IPS DF 6.9 (cell line): Measurements from ENCODE around the gene ZNF556.
"Not testable (repeated sequence)": the region's sequence is repeated elsewhere in the genome, so short reads cannot be mapped to it uniquely, and the experiment has no call there.

Experiments used
- DNase-seq: peaks from one replicate; pipeline ENCODE4 v3.0.0-alpha.2; 2013; ENCODE audit warnings: low read depth, low spot score
- H3K27ac ChIP-seq: one replicate; pipeline ENCODE4 v1.5.1; 2013; ENCODE audit warnings: low read length, control low read depth
- H3K27me3 ChIP-seq: 2 replicates; pipeline ENCODE4 v1.6.1; 2013; ENCODE audit warnings: mild to moderate bottlenecking, low read length; ENCODE audit not compliant: control insufficient read depth, insufficient read depth
- H3K36me3 ChIP-seq: 2 replicates; pipeline ENCODE4 v1.6.1; 2013; ENCODE audit warnings: low read length; ENCODE audit not compliant: control insufficient read depth, insufficient read depth
- H3K4me1 ChIP-seq: 2 replicates; pipeline ENCODE4 v1.6.1; 2013; ENCODE audit warnings: low read length; ENCODE audit not compliant: control insufficient read depth, insufficient read depth
- H3K4me3 ChIP-seq: 2 replicates; pipeline ENCODE4 v1.5.1; 2013; ENCODE audit warnings: mild to moderate bottlenecking, low read length
- H3K9me3 ChIP-seq: 2 replicates; pipeline ENCODE4 v1.6.1; 2013; ENCODE audit warnings: low read length, inconsistent platforms; ENCODE audit not compliant: control insufficient read depth, insufficient read depth
- WGBS: extraction: QIAGEN DNeasy Blood & Tissue Kit; methylation state at CpG from one replicate; pipeline ENCODE4 v1.1.7; 2013; ENCODE audit warnings: mixed read lengths, missing lambda C conversion rate; ENCODE audit not compliant: insufficient read length, insufficient coverage; 5-methylcytosine and 5-hydroxymethylcytosine counted together

ZNF556 gene

DNA sequence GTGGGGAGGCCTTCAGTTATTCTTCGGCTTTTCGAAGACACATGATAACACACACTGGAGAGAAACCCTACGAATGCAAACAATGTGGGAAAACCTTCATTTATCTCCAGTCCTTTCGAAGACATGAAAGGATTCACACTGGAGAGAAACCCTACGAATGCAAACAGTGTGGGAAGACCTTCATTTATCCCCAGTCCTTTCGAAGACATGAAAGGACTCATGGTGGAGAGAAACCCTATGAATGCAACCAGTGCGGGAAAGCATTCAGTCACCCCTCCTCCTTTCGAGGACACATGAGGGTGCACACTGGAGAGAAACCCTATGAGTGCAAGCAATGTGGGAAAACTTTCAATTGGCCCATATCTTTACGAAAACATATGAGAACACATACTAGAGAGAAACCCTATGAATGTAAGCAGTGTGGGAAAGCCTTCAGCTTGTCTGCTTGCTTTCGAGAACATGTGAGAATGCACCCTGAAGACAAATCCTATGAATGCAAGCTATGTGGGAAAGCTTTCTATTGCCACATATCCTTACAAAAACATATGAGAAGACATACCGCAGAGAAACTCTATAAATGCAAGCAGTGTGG, 14.0 kb upstream of the ZNF556 start:
- no peak for DNase-seq
- peaks cover 25% of the 10 kb centered on the region for H3K9me3 ChIP-seq
- H3K4me1 ChIP-seq: no peaks in the 10 kb centered on the region
- peaks cover 20% of the 10 kb centered on the region; the same call in 1 of the 2 replicates for H3K36me3 ChIP-seq
- WGBS: no CpG with 5 or more reads among the region's 11 CpGs
- no peaks in the 10 kb centered on the region for H3K27me3 ChIP-seq
- no peak overlapping the region for H3K4me3 ChIP-seq
- H3K27ac ChIP-seq: no peak overlapping the region

DNA sequence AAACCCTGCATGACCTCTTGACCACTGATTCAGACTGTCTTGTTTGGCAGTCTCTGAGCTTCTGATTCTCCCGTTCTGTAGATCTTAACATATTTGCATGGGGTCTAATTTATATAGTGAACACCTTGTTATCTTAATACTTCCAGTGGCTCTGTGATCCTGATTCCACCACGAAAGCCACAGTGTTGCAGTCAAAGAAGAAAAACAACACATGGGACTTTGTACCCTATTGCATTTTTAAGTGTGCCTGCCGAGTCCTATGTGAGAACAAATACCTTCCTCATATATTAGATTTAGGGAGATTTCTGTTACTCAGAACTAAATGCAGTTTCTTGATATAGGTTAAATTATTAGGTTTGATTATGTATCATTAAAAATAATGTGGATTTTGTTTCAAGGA, 12.3 kb upstream of the ZNF556 start:
- no CpG with 5 or more reads among the region's 3 CpGs for WGBS
- peaks cover 25% of the 10 kb centered on the region for H3K9me3 ChIP-seq
- no peaks in the 10 kb centered on the region for H3K27me3 ChIP-seq
- H3K36me3 ChIP-seq: peaks cover 20% of the 10 kb centered on the region; the same call in 1 of the 2 replicates
- DNase-seq: no peak
- no peak overlapping the region for H3K4me3 ChIP-seq
- no peak overlapping the region for H3K27ac ChIP-seq
- no peaks in the 10 kb centered on the region for H3K4me1 ChIP-seq

DNA sequence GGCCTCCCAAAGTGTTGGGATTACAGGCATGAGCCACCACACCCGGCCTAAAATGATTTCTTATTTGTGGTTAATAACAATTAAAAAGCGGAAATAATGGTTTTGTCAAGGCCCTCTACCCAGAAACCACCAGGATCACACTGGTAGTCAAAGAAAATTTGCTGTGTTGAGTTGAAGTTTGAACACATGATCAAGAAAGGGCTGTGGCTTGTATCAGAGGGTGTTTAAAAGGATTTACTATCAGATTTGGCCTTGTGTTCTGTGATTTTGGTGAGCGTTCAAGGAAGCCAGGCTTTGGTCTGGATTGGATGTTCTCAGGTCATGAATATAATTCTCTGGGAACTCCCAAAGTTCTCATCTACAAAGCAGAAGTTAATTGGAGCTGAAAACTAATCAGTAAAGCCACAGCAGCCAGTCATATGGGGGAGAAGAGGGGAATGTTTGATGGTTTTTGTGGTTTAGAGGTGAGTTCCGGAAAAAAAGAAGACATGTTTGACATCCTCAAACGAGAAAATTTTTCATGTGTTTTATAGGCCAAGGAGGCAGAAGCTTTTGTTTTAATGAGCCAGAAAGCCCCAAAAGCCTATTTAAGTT, 10.6 kb upstream of the ZNF556 start:
- H3K4me3 ChIP-seq: no peak overlapping the region
- no peak overlapping the region for H3K27ac ChIP-seq
- no peaks in the 10 kb centered on the region for H3K4me1 ChIP-seq
- WGBS: 100% methylated on average over 1 of the region's 5 CpGs
- peaks cover 23% of the 10 kb centered on the region for H3K9me3 ChIP-seq
- DNase-seq: no peak
- no peaks in the 10 kb centered on the region for H3K27me3 ChIP-seq
- peaks cover 20% of the 10 kb centered on the region; the same call in 1 of the 2 replicates for H3K36me3 ChIP-seq

DNA sequence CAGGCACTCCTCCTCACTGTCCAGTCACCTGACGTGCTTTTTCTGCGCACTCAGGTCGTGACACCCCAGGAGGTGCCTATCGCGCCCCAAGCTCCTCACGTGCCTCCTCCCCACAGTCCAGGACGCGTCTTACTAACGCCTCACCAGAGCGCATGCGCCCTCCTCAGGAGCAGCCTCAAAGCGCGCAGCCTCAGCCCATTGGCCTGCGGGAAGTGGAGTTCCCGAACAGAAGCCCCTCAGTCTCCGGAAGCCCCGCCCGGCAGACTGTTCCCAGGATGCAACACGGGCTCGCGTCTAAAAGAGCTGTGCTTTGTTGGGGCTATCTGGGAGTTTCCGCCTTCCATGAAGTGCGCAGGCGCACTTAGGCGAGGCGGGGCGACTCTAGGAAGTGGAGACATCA, 8.3 kb upstream of the ZNF556 start:
- DNase-seq: no peak
- Histone ChIP-seq H3K36me3 (no peaks in the 10 kb centered on the region), H3K4me1 (no peaks in the 10 kb centered on the region), H3K4me3 (no peak overlapping the region), H3K27ac (no peak overlapping the region), H3K9me3 (peaks cover 6% of the 10 kb centered on the region), H3K27me3 (no peaks in the 10 kb centered on the region)
- no CpG with 5 or more reads among the region's 27 CpGs for WGBS

DNA sequence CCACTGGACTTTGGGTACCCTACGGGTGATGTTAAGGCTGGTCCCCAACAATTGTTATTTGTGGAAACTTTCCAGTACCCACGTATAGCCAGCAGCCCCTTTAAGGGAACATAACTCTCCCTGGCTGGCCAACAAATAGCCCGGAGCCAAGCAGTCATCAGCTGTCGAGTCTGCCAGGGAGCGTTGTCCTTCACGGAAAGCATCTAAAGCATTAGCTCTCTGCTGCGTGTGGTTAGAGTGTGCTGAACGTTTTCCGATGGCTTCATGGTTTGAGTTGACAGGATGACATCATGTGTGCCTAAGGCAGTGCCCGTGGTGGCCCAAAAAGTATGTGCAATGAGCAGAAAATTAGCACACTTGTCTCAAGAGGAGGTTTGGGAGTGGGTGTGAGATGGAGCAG, 3.3 kb upstream of the ZNF556 start:
- no peaks in the 10 kb centered on the region for H3K36me3 ChIP-seq
- H3K4me3 ChIP-seq: no peak overlapping the region
- H3K27me3 ChIP-seq: no peaks in the 10 kb centered on the region
- no peak for DNase-seq
- H3K27ac ChIP-seq: no peak overlapping the region
- no CpG with 5 or more reads among the region's 10 CpGs for WGBS
- peaks cover 2% of the 10 kb centered on the region for H3K9me3 ChIP-seq
- no peaks in the 10 kb centered on the region for H3K4me1 ChIP-seq

DNA sequence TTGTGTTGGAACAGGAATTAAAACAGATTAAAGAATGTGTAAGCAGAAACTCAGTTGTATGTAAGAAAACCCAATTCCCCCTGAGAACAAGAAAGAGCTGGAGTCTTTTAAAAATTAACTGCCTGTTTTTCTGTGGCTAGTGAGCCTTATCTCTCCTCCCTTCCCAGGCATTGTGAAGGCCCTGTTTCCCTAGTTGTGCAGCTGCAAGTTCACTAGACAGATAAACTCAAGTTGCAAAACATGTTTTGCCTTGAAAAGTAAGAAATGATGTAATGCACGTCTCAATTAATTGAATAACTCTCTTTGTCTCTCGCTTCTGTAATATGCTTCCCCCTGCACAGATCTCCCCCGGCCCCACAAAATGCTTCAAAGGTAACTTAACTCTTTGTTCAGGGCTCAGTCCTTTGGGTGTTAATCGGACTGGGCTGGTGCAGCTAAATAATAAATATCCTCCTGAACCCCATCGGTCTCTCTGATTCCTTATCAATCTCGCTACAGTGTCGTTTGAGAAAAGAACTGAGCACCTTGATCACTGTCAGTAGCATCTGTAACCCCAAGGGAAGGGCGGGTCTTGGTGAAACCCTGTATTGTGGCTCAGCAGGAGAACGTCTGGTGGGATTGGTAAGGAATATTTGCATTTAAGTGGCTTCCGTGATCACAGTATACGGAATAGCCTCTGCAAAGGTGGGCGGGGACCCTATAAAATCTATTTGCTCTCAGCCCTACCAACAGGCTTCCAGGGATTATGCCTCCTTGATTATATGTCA, 1.6 kb upstream of the ZNF556 start:
- Histone ChIP-seq H3K27me3 (no peaks in the 10 kb centered on the region), H3K27ac (no peak overlapping the region), H3K4me3 (no peak overlapping the region), H3K9me3 (peaks cover 3% of the 10 kb centered on the region), H3K36me3 (no peaks in the 10 kb centered on the region), H3K4me1 (no peaks in the 10 kb centered on the region)
- WGBS: no CpG with 5 or more reads among the region's 12 CpGs
- no peak for DNase-seq

DNA sequence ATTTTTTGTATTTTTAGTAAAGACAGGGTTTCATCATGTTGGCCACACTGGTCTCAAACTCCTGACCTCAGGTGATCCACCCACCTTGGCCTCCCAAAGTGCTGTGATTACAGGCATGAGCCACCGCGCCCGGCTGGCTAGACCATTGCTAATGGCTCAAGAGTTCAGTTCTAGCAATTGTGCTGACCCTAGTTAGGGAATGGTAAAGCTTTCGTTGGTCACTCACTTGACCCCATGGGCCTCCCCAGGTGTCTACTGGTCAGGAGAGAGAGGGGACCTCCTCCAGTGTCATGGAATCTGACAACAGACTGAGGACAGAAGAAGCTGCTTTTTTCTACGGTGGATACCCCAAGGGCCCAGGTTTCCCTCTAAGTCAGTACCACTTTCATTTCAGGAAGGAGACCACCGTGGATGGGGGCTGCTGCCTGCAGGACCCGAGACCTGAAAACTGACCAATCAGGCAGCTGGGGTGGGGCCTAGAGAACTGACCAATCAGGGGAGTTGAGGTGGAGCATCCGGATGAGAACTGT, 575 bp upstream of the ZNF556 start:
- no peaks in the 10 kb centered on the region for H3K27me3 ChIP-seq
- no CpG with 5 or more reads among the region's 8 CpGs for WGBS
- DNase-seq: no peak
- H3K4me1 ChIP-seq: no peaks in the 10 kb centered on the region
- peaks cover 1% of the 10 kb centered on the region; the same call in 1 of the 2 replicates for H3K9me3 ChIP-seq
- no peaks in the 10 kb centered on the region for H3K36me3 ChIP-seq
- H3K4me3 ChIP-seq: no peak overlapping the region
- H3K27ac ChIP-seq: no peak overlapping the region

DNA sequence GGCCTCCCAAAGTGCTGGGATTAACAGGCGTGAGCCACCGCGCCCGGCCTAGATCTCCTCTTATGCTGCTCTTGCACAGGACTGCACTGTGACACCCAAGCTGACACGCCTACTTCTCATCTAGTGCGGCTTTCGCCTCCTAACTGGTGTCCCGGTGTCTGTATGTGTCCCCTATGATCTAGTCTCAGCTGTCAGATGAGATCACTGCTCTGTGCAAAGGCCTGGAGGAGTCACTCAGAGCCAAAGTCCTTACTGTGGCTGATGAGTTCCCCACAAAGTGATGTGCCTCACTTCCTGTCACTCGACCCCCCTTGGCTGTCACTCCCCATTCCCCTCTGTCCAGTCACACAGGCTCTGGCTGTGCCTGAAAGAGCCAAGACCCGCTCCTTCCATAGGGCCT, 2.5 kb downstream of the ZNF556 start:
- H3K27ac ChIP-seq: no peak overlapping the region
- H3K27me3 ChIP-seq: no peaks in the 10 kb centered on the region
- WGBS: no CpG with 5 or more reads among the region's 10 CpGs
- no peaks in the 10 kb centered on the region for H3K36me3 ChIP-seq
- H3K4me1 ChIP-seq: no peaks in the 10 kb centered on the region
- H3K4me3 ChIP-seq: no peak overlapping the region
- peaks cover 1% of the 10 kb centered on the region; the same call in 1 of the 2 replicates for H3K9me3 ChIP-seq
- no peak for DNase-seq

DNA sequence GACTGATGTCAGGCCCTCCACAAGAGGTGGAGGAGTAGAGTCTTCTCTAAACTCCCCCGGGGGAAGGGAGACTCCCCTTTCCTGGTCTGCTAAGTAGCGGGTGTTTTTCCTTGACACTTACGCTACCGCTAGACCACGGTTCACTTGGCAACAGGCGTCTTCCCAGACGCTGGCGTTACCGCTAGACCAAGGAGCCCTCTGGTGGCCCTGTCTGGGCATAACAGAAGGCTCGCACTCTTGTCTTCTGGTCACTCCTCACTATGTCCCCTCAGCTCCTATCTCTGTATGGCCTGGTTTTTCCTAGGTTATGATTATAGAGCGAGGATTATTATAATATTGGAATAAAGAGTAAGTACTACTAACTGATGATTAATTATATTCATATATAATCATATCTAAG, 5.0 kb downstream of the ZNF556 start:
- DNase-seq, H3K4me3 ChIP-seq, H3K27ac ChIP-seq, H3K4me1 ChIP-seq, H3K36me3 ChIP-seq, H3K9me3 ChIP-seq, H3K27me3 ChIP-seq: not testable (repeated sequence)
- WGBS: no CpG with 5 or more reads among the region's 11 CpGs

DNA sequence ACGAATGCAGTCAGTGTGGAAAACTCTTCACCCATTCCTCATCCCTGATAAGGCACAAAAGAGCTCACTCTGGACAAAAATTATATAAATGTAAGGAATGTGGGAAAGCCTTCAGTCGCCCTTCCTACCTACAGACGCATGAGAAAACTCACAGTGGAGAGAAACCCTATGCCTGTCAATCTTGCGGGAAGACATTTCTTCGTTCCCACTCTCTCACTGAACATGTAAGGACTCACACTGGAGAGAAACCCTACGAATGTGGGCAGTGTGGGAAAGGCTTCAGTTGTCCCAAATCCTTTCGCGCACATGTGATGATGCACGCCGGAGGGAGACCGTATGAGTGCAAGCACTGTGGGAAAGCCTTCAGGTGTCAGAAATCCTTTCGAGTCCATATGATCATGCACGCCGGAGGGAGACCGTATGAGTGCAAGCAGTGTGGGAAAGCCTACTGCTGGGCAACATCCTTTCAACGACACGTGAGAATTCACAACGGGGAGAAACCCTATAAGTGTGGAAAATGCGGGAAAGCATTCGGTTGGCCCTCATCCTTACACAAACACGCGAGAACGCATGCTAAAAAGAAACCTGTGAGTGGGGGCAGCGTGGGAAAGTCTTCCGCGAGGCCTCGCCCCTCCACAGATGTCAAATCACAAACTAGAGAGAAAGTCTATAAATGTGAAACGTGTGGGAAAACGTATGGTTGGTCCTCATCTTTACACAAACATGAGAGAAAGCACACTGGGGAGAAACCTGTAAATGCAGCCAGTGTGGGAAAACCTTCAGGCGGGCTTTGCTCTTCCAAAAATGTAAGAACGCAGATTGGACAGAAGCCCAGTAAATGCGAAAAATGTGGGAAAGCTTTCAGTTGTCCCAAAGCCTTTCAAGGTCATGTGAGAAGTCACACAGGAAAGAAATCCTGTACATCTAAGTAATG, 10.5 kb downstream of the ZNF556 start:
- no CpG with 5 or more reads among the region's 32 CpGs for WGBS
- H3K9me3 ChIP-seq: peaks cover 8% of the 10 kb centered on the region
- no peaks in the 10 kb centered on the region for H3K27me3 ChIP-seq
- H3K27ac ChIP-seq: no peak overlapping the region
- H3K4me1 ChIP-seq: no peaks in the 10 kb centered on the region
- no peaks in the 10 kb centered on the region for H3K36me3 ChIP-seq
- no peak overlapping the region for H3K4me3 ChIP-seq
- no peak for DNase-seq
